UCSD-AML1 (cell line): ENCODE measurements around the gene SEPTIN14.
"Not testable (repeated sequence)": the region's sequence is repeated elsewhere in the genome, so short reads cannot be mapped to it uniquely, and the experiment has no call there.

Experiments used
- DNase-seq: peaks from one replicate; lab custom pipeline; 2025; ENCODE audit not compliant: unreplicated experiment; lab: John Stamatoyannopoulos, UW

SEPTIN14 gene

DNA sequence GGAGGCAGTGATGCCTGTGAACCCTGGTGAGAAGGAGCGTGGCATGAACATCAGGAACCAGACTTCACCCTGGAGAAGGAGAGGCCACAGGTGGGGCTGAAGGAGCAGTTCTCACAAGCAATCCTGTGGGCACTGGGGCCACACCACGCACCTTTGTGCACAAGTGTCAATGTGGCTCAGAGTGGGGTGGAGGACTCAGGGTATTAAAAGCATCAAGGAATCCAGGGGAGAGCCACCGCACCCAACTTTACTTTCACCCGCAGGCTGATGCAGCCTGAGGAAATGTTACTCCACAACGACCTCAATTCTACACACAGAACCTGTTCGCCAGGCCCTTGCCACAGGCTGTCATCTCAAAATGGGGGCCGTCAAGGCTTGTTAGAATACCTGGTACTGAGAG lies 77.1 kb downstream of the SEPTIN14 start:
- not testable (repeated sequence) for DNase-seq

GRCh38 chr7:55784151-55784550 lies 78.4 kb downstream of the SEPTIN14 start:
- DNase-seq, result no peak

GRCh38 chr7:55778631-55779030 lies 83.9 kb downstream of the SEPTIN14 start:
- no peak for DNase-seq

DNA sequence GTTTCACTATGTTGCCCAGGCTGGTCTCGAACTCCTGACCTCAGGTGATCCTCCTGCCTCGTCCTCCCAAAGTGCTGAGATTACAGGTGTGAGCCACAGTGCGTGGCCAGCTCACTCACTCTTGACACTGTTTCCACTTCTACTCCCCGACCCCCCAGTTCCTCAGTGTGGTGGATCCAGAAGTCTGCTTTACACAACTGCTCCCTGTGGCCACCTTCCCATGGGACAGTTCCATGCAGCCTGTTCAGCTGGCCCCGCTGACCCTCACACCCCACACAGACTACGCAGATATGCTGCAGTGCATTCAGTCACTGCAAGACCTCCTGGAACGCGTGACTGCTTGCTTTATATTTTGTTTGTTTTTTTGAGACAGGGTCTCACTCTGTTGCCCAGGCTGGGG lies 86.4 kb downstream of the SEPTIN14 start:
- DNase-seq, result no peak

GRCh38 chr7:55775051-55775420 lies 87.5 kb downstream of the SEPTIN14 start:
- no peak for DNase-seq

DNA sequence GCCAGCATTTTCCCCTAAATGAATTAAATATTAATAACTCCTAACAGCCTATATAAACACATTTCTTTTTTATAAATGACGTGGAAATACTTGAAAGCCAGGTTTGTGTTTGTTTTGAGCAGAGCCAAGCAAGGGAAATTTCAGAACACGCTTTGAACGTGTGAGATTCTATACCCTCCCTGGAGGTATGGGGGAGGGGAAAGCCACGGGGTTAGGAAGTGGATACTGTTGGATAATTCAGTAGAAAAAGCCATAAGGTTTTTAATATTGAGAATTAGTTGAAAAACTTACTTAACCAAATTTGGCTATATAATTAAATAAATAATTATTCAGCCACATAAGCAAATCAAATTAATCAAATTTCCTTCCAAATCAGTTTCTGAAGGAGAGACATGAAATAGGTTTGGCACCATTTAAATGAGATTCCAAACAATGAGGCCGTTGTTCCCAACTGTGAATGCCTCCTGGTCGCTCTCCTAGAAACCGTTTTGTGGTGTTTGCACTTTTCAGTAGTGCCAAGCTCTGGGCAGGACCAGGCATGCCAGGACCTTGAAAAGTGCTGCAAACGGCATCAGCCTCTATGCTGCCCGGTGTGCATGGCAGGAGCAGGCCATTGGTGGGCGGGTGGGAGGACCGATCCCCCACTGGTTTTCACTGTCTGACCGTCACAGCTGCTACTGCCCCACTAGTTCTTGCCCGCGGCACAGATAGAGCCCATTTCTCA lies 88.1 kb downstream of the SEPTIN14 start:
- DNase-seq, result no peak

DNA sequence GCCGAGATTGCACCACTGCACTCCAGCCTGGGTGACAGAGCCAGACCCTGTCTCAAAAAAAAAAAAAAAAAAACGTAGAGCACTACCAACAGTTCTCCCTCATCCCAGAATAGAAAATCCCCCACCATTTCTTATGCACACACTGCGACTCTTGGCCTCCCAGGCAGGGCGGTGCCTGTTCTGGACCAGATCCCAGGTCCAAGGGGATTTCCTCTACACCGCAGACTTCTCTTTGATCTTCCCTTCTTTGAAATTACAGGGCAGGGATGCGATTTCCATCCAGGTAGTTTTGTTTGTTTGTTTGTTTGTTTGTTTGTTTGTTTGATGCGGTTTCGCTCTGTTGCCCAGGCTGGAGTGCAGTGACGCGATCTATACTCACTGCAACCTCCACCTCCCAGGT lies 91.8 kb downstream of the SEPTIN14 start:
- no peak for DNase-seq

GRCh38 chr7:55753274-55753862 lies 109.2 kb downstream of the SEPTIN14 start:
- DNase-seq, result not testable (repeated sequence)

DNA sequence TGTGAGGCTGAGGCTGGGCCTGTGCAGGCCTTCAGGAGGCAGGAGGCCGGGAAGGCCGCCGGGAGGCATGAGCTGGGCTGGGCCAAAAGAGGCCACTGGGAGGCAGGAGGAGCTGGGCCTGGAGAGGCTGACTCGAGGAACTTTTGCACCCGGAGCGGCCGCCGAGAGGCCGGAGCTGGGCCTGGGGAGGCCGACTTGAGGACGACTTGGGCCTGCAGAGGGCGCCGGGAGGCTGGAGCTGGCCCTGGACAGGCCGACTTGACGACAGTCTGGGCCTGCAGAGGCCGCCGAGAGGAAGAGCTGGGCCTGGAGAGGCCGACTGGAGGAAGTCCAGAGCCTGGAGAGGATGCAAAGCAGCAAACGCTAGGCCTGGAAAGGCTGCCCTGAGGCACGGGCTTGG lies 117.8 kb downstream of the SEPTIN14 start:
- DNase-seq, result not testable (repeated sequence)
